Activated CD8-positive, alpha-beta memory T cell treated with anti-CD3 and anti-CD28 coated beads, Interleukin-2, amount 50 U/mL, for 1 hour (primary cell): Measurements from ENCODE around the gene NOTUM.

Source experiments
- DNase-seq: peaks from one replicate; pipeline ENCODE4 v3.0.0-alpha.2; 2020; ENCODE audit errors: extremely low read depth

Gene NOTUM

GRCh38 chr17:81961087-81961511 is at the start of gene NOTUM:
Gene NOTUM, minus strand, starts transcription at chr17:81961187. Its CDS starts 278 bp downstream, at chr17:81960909.
- no peak for DNase-seq

DNA sequence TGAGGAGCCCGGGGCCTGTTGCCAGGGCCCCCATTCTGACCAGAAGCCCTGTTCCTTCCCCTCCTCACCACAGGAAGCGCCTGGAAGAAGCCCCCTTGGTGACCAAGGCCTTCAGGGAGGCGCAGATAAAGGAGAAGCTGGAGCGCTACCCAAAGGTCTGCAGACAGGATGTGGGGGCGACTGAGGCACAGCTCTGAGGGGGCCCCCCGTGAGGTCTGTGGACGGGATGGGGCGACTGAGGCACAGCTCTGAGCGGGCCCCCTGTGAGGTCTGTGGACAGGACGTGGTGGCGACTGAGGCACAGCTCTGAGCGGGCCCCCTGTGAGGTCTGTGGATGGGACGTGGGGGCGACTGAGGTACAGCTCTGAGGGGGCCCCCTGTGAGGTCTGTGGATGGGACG is 48.4 kb upstream of the NOTUM start:
- DNase-seq, result no peak

DNA sequence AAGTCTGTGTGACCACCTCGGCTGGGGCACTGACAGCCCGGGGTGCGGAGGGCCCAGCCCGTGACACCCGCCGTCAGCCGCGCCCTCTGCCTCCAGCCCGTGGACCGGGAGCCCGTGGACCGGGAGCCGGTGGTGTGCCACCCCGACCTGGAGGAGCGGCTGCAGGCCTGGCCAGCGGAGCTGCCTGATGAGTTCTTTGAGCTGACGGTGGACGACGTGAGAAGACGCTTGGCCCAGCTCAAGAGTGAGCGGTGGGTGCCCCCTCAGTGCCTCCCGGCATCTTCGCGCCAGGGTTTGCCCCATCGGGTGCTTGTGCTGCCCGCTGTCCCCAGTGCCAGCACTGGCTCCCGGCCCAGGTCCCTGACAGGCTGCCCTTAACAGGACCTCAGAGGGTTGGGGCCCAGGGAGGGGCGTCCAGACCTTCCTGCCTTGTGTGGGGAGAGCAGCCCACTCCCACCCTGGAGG is 48.0 kb upstream of the NOTUM start:
- no peak for DNase-seq

- DNase-seq, result no peak
Measured at GRCh38 chr17:82008258-82008940, 47.4 kb upstream of the NOTUM start.

GRCh38 chr17:82007495-82008257 is 46.7 kb upstream of the NOTUM start:
- no peak for DNase-seq

- no peak for DNase-seq
Measured at GRCh38 chr17:82007228-82007494, 46.2 kb upstream of the NOTUM start.

DNA sequence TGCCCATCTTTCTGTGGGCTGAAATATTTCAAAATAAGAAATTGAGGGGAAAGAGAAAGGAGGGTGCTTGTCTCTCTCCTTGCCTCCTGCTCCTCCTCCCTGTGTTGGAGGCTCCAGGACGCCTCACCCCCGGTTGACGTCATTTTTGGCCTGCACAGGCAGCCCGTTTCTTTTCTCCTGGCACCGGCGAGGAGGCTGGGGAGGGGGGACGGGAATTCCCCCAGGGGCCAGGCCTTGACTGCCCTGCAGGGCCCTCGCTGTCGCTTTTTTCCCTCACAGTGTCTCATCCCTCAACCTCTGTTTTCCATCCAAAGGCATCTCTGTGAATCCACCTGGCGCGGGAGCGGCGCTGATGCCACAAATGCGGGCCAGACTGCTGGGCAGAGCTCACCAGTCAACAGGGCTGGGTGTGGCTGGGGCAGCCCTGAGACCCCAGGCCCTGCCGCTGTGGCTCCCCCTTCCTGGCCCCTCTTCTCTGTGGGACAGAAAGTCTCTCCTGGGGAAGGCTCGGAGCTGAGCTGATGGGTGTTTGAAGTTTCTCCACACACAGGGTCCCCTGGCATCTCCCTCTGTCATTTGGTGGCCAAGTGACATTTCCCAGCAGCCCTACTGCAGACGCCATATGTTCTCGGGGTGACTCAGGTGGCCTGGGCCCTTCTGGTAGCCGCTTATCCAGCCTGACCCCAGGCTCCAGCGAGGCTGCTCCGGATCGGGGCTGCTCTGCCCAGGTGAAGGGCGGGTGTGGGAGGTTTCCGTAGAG is 45.7 kb upstream of the NOTUM start:
- no peak for DNase-seq

DNA sequence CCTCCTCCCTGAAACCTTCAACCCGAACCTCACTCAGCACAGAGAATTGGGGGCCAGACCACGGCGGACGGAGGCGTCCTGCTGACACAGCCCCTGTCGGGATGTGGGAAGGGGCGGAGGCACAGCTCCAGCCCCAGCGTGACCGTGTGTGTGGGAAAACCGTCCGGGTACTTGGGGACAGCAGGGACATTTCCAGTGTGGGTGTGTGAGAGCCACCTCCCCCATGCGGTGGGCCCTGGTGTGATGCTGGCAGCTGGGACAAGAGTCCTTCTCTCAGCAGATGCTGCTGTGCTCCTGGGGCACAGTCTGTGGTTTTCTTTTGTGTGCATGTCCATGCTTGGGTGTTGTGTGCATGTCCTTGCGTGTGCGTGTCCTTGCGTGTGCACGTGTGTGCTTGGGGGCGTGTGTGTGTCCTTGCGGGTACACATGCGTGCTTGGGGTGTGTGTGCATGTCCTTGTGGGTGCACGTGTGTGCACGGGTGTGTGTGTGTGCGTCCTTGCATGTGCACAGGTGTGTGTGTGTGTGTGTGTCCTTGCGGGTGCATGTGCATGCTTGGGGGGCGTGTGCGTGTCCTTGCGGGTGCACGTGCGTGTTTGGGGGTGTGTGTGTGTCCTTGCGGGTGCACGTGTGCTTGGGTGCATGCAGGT is 44.8 kb upstream of the NOTUM start:
- DNase-seq, result no peak

DNA sequence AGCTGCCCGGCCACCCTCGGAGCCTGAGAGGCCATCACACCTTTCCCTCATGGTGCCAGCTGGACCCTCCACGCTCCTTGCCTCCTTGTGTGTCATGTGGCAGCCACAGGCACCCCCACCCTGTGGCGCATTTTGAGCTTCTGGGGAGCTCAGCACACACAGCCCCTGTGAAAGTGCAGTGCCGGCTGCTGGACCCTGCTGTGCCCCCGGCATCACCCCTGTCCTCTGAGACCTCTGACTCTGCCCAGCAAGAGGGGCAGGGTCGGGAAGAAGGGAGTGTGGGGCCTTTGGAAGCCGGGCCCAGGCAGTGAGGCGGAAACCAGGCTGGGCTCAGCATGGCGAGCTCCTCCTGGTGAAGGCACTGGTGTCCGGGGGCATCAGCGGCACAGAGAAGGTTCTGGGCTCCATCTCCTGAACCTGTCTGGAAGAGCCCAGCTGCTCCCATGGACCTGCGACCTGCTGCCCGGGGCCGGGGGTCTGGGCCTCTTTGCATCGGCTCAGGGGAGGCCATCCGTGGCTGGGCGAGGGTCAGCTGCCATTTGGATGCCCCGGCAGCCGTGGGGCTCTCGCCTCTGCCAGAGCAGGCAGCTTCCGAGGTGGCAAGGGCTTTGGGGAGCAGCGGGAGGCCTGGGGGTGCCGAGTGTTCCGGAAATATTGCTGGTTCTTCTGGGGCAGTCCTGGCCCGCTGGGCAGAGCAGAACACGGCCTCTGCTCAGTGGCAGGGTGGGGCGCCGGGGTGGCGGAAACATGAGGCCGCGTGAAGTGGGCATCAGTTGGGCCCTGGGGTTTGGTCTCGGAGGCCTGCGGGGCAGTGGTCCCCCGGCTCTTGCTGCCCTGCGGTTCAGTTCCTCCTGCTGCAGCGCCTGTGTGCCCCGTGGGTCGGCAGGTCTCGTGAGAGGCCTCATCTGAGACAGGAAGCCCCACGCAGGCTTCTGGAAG is 43.8 kb upstream of the NOTUM start:
- no peak for DNase-seq

- no peak for DNase-seq
Measured at GRCh38 chr17:82003411-82004381, 42.7 kb upstream of the NOTUM start.

DNA sequence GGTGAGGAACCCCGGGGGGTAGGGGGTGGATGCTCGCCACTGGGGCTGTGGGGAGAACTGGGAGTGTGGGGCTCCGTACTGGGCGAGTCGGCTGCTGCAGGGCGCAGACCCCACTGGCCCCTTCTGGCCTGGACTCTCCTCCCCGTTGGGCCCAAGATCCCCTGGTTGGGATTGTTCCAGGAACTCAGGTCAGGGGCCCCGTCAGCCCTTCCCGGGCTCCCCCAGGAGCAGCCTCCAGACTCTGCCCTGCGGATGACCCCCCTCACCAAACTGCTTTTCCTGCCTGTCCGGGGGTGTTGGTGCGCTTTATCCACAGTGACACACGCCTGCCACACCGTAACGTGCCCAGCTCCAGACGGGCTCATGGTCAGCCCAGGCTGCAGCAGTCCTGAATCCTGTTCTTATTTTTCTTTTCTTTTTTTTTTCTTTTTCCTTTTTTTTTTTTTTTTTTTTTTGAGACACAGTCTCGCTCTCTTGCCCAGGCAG is 40.6 kb upstream of the NOTUM start:
- DNase-seq, result no peak

- DNase-seq, result no peak
Measured at GRCh38 chr17:82000803-82001570, 40.0 kb upstream of the NOTUM start.

GRCh38 chr17:81999976-82000802 is 39.2 kb upstream of the NOTUM start:
- no peak for DNase-seq

DNA sequence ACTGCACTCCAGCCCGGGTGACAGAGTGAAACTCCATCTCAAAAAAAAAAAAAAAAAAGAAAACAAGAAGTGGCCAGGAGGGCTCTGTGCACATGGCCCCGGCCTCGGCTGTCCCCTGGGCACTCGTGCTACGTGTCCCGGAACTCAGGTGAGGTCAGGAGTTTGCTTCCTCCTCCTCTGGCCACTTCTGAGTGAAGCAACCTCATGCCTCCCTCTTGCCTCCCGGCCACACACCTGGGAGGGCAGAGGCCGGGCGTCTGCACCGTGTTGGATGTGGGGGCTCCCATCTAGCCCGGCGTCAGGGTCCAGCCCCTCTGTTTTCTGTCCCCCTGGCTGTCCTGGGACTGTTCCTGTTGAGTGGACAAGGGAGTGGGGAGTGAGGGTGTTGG is 38.6 kb upstream of the NOTUM start:
- no peak for DNase-seq

- DNase-seq, result no peak
Measured at GRCh38 chr17:81998691-81999438, 37.9 kb upstream of the NOTUM start.

DNA sequence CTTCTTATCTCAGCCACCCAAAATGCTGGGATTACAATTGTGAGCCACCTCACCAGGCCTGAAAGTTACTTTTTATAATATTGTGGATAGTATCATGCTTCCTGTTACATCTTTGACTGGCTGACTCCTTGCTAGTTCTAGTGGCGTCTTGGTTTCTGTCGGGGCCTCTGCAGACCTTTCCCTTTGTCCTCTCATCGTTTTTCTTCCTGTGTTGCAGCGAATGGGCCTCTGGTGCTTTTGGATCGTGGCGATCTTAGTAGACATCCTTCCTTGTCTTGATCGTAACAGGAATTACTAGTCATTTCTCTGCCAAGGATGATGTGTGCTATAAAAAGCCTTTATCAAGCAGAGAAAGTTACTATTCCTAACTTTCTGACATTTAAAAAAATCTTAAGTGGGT is 37.2 kb upstream of the NOTUM start:
- no peak for DNase-seq

GRCh38 chr17:81996757-81997441 is 35.9 kb upstream of the NOTUM start:
- no peak for DNase-seq
